H9 (cell line): Measurements from ENCODE around the gene TSPAN5. TPM values are rescaled to one million over a fixed set of nuclear protein-coding genes. Genes with fewer than 3 reads are reported as not detected.

Experiments
- DNase-seq: peaks from one replicate; pipeline ENCODE4 v3.0.0-alpha.2; 2017
- H2AFZ ChIP-seq: one replicate; pipeline ENCODE4 v1.6.1; 2013; ENCODE audit warnings: mild to moderate bottlenecking, low read length, control low read depth, moderate library complexity
- H2AK5ac ChIP-seq: 2 replicates; pipeline ENCODE4 v1.6.1; 2013; ENCODE audit warnings: low read length, control low read depth, mixed read lengths; ENCODE audit not compliant: insufficient read length
- H2BK120ac ChIP-seq: one replicate; pipeline ENCODE4 v1.6.1; 2013; ENCODE audit warnings: low read depth, mild to moderate bottlenecking, low read length, control low read depth, inconsistent platforms; ENCODE audit not compliant: poor library complexity, severe bottlenecking
- H2BK12ac ChIP-seq: 2 replicates; pipeline ENCODE4 v1.6.1; 2013; ENCODE audit warnings: low read length, control low read depth, mixed read lengths, low read depth; ENCODE audit not compliant: insufficient read length
- H2BK15ac ChIP-seq: 2 replicates; pipeline ENCODE4 v1.6.1; 2013; ENCODE audit warnings: low read depth, low read length, control low read depth
- H2BK20ac ChIP-seq: one replicate; pipeline ENCODE4 v1.6.1; 2013; ENCODE audit warnings: low read depth, mild to moderate bottlenecking, low read length, control low read depth, inconsistent platforms; ENCODE audit not compliant: poor library complexity, severe bottlenecking
- H2BK5ac ChIP-seq: 2 replicates; pipeline ENCODE4 v1.6.1; 2013; ENCODE audit warnings: low read length, control low read depth, mixed read lengths; ENCODE audit not compliant: insufficient read length
- H3K14ac ChIP-seq: 2 replicates; pipeline ENCODE4 v1.6.1; 2013; ENCODE audit warnings: low read length, control low read depth; ENCODE audit not compliant: insufficient read depth
- H3K18ac ChIP-seq: 2 replicates; pipeline ENCODE4 v1.6.1; 2013; ENCODE audit warnings: low read depth, mild to moderate bottlenecking, mixed read lengths, low read length, control low read depth; ENCODE audit not compliant: insufficient read length
- H3K23ac ChIP-seq: 2 replicates; pipeline ENCODE4 v1.6.1; 2013; ENCODE audit warnings: low read length, control low read depth, mixed read lengths, low read depth; ENCODE audit not compliant: insufficient read length
- H3K23me2 ChIP-seq: 2 replicates; pipeline ENCODE4 v1.6.1; 2013; ENCODE audit warnings: low read depth, mild to moderate bottlenecking, mixed read lengths, low read length, control low read depth; ENCODE audit not compliant: insufficient read length, poor library complexity, severe bottlenecking
- H3K27ac ChIP-seq: 2 replicates; pipeline ENCODE4 v1.5.1; 2013; ENCODE audit warnings: low read length, control low read depth, mixed read lengths, low read depth; ENCODE audit not compliant: insufficient read length
- H3K27me3 ChIP-seq: 2 replicates; pipeline ENCODE4 v1.6.1; 2013; ENCODE audit warnings: low read length, control low read depth, inconsistent platforms; ENCODE audit not compliant: insufficient read depth
- H3K4ac ChIP-seq: 2 replicates; pipeline ENCODE4 v1.6.1; 2013; ENCODE audit warnings: low read depth, mild to moderate bottlenecking, control low read depth, inconsistent platforms, low read length, moderate library complexity
- H3K4me1 ChIP-seq: 2 replicates; pipeline ENCODE4 v1.6.1; 2013; ENCODE audit warnings: low read length, control low read depth, inconsistent platforms; ENCODE audit not compliant: insufficient read depth
- H3K4me2 ChIP-seq: 2 replicates; pipeline ENCODE4 v1.6.1; 2013; ENCODE audit warnings: low read length, control low read depth, mixed read lengths; ENCODE audit not compliant: insufficient read length, insufficient read depth
- H3K56ac ChIP-seq: 2 replicates; pipeline ENCODE4 v1.6.1; 2013; ENCODE audit warnings: low read depth, mild to moderate bottlenecking, mixed read lengths, low read length, control low read depth; ENCODE audit not compliant: insufficient read length
- H3K79me1 ChIP-seq: 2 replicates; pipeline ENCODE4 v1.6.1; 2013; ENCODE audit warnings: low read depth, mild to moderate bottlenecking, moderate library complexity, low read length, control low read depth, inconsistent platforms; ENCODE audit not compliant: insufficient read depth, poor library complexity, severe bottlenecking
- H3K79me2 ChIP-seq: 2 replicates; pipeline ENCODE4 v1.6.1; 2013; ENCODE audit warnings: low read length, control low read depth, inconsistent platforms; ENCODE audit not compliant: insufficient read depth
- H3K9ac ChIP-seq: 2 replicates; pipeline ENCODE4 v1.6.1; 2013; ENCODE audit warnings: low read length, control low read depth, mixed read lengths; ENCODE audit not compliant: insufficient read length; ENCODE audit errors: extremely low read depth
- H3K9me3 ChIP-seq: one replicate; pipeline ENCODE4 v1.6.1; 2013; ENCODE audit warnings: low read depth, low read length, inconsistent platforms; ENCODE audit not compliant: control insufficient read depth
- H3T11ph ChIP-seq: one replicate; pipeline ENCODE4 v1.6.1; 2013; ENCODE audit warnings: mild to moderate bottlenecking, low read length, control low read depth, inconsistent platforms
- H4K20me1 ChIP-seq: one replicate; pipeline ENCODE4 v1.6.1; 2013; ENCODE audit not compliant: control insufficient read depth, insufficient read length, insufficient read depth
- H4K5ac ChIP-seq: 2 replicates; pipeline ENCODE4 v1.6.1; 2013; ENCODE audit warnings: low read depth, mild to moderate bottlenecking, mixed read lengths, low read length, control low read depth; ENCODE audit not compliant: insufficient read length
- H4K8ac ChIP-seq: replicated peaks from 2 replicates; pipeline ENCODE4 v1.6.1; 2013; ENCODE audit warnings: low read length, control low read depth, mixed read lengths, low read depth; ENCODE audit not compliant: insufficient read length
- H4K91ac ChIP-seq: 2 replicates; pipeline ENCODE4 v1.6.1; 2013; ENCODE audit warnings: low read depth, mild to moderate bottlenecking, moderate library complexity, mixed read lengths, low read length, control low read depth; ENCODE audit not compliant: insufficient read length
- H3K27ac Mint-ChIP-seq, 3 experiments: 2 replicates in 2 of 3; 3 replicates in 1 of 3; pipeline ENCODE4 v1.8.0; 2020 to 2021; ENCODE audit warnings: mixed read lengths in 3 of 3, mild to moderate bottlenecking in 1 of 3, moderate library complexity in 1 of 3
- H3K27me3 Mint-ChIP-seq: 2 replicates; pipeline ENCODE4 v1.8.0; 2021; ENCODE audit warnings: low read depth, mild to moderate bottlenecking, moderate library complexity, mixed read lengths
- H3K36me3 Mint-ChIP-seq, 3 experiments: 2 replicates in 2 of 3; 3 replicates in 1 of 3; pipeline ENCODE4 v1.8.0; 2020 to 2021; ENCODE audit warnings: low read depth in 3 of 3, mixed read lengths in 3 of 3; ENCODE audit not compliant: insufficient read depth in 1 of 3
- H3K4me1 Mint-ChIP-seq, 2 experiments: 2 replicates each; pipeline ENCODE4 v1.8.0; 2020; ENCODE audit warnings: mixed read lengths in 2 of 2
- H3K4me3 Mint-ChIP-seq, 2 experiments: 2 replicates in 1 of 2; 3 replicates in 1 of 2; pipeline ENCODE4 v1.8.0; 2020 to 2021; ENCODE audit warnings: mild to moderate bottlenecking in 2 of 2, mixed read lengths in 2 of 2, moderate library complexity in 1 of 2
- H3K9me3 Mint-ChIP-seq, 2 experiments: 2 replicates in 1 of 2; 3 replicates in 1 of 2; pipeline ENCODE4 v1.8.0; 2020; ENCODE audit warnings: mild to moderate bottlenecking in 2 of 2, mixed read lengths in 2 of 2, moderate library complexity in 1 of 2
- CTCF ChIP-seq: fragments of 200-600 bp; sonication (generic); conservative IDR thresholded peaks from 3 replicates; pipeline ENCODE4 v1.8.0; 2021; ENCODE audit warnings: antibody characterized with exemption, mild to moderate bottlenecking
- WGBS: extraction: QIAGEN DNeasy Blood & Tissue Kit; methylation state at CpG from one replicate; pipeline ENCODE4 v1.1.7; 2013; ENCODE audit warnings: missing lambda C conversion rate, low lambda C conversion rate, mixed read lengths; ENCODE audit not compliant: insufficient read length; ENCODE audit errors: extremely low coverage; 5-methylcytosine and 5-hydroxymethylcytosine counted together
- total RNA-seq: library from RNA; stranded (reverse); gene quantifications from 2 replicates; pipeline ENCODE4 v1.2.1, GENCODE V29; 2021

TSPAN5 gene
- total RNA-seq, 1 experiment from 2014 or later, result 7.0 TPM

- Histone ChIP-seq H2AK5ac (no peak overlapping the region), H4K8ac (no peak overlapping the region), H3K79me2 (no peaks in the 10 kb centered on the region), H3K23me2 (no peaks in the 10 kb centered on the region), H2BK5ac (no peak overlapping the region), H3K4me2 (no peak overlapping the region), H2BK12ac (no peak overlapping the region), H3K9ac (no peak overlapping the region), H2BK20ac (no peak overlapping the region), H3K9me3 (no peaks in the 10 kb centered on the region), H4K20me1 (no peaks in the 10 kb centered on the region), H4K91ac (no peak overlapping the region), H2BK15ac (no peak overlapping the region), H3K27me3 (no peaks in the 10 kb centered on the region; the same call in 1 of the 2 replicates), H3K14ac (no peak overlapping the region), H3T11ph (no peak overlapping the region), H3K18ac (no peak overlapping the region), H3K79me1 (no peaks in the 10 kb centered on the region), H3K4ac (no peak overlapping the region), H3K27ac (no peak overlapping the region), H3K56ac (no peak overlapping the region), H3K23ac (no peak overlapping the region), H2AFZ (no peak overlapping the region), H2BK120ac (no peak overlapping the region), H3K4me1 (no peaks in the 10 kb centered on the region), H4K5ac (no peak overlapping the region)
- no peak for DNase-seq
- Mint-ChIP-seq H3K27me3 (no peaks in the 10 kb centered on the region), H3K4me1 (peaks cover 4 to 5% of the 10 kb centered on the region in 2 experiments; a peak in 3 of 4 replicates), H3K36me3 (no peaks in the 10 kb centered on the region; a peak in 1 of 7 replicates), H3K27ac (no peak overlapping the region), H3K9me3 (no peaks in the 10 kb centered on the region), H3K4me3 (no peak overlapping the region)
- no peak for TF ChIP-seq CTCF
- no CpG with 5 or more reads among the region's 4 CpGs for WGBS
Measured at GRCh38 chr4:98679738-98680137, 21.3 kb upstream of the TSPAN5 start.
